Left renal pelvis (tissue), 4 donors: ENCODE results near the gene CAPN12. TPM values are rescaled to one million over a fixed set of nuclear protein-coding genes. Genes with fewer than 3 reads are reported as not detected.
A peak's percentile ranks its signal among the peaks of the same experiment; 100 is the strongest.

Experiments used
- DNase-seq, 4 donors: peaks; one replicate each; pipeline ENCODE4 v3.0.0-alpha.2; 2013; ENCODE audit warnings: low read depth in 4 of 4, low spot score in 3 of 4
- polyA plus RNA-seq, 4 donors: library from polyadenylated mRNA; unstranded; fragments of 120-200 nt; gene quantifications; one replicate each; pipeline ENCODE4 v1.2.1, GENCODE V29; 2013; ENCODE audit not compliant: insufficient read length in 4 of 4

The CAPN12 gene
- polyA plus RNA-seq, 4 donors = 0.41 to 10.6 (median 5.4) TPM

DNA sequence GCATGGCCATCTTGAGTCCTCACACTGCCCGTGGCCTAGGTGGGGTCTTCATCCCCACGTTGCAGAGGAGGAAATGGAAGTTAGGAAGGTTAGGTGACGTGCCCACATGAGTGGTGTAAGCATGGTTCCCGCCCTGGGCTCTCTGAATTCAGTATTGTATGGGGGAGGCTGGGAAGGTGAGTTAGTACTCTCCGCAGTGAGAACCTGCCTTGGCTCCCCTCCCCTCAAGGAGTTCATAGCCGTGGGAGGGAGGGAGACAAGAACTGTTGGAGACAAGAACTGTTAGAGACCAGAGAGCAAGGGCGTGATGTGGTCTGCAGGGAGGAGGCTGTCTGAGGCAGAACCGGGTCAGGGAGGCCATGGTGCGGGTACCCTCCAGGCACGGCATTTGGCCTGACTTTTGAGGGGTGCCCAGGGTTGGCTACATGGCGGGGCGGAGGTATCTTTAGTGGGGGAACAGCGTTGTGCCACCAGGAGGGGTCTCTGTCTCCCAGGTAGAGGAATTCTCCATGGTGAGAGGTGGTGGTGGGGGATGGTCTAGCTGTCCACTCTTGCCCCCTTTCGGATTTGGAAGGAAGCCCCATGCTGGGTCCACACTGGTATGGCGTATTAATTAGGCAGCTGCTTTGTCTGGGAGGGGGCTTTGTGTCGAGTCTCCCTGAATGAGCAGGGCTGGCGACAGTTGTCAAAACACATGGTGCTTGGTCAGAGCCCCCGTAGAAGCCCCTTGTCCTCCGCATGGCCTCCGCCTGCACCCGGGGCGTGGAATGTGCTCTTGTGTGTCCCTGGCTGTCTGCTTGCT is 45.8 kb downstream of the CAPN12 start:
- no peak for DNase-seq

DNA sequence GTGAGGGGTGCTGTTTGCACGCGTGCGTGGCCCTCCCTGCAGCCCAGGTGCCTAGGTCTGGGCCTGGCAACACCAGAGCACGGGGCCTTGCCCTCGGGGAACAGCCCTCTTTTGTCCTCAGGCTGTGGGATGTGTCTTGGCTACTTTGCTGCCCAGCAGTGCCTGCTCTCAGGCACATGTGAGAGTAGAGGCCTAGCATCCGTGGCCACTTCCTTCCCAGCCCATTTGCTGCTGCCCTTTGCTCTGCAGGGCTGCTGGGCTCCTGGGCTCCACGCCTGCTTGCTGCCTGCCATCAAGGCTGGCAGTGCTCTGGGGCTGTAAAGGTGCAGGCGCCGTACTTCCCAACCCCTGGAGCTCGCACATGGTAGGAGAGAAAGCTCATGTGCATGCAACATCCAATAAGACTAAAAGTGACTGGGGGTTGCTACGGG is 46.6 kb downstream of the CAPN12 start:
- DNase-seq = no peak

DNA sequence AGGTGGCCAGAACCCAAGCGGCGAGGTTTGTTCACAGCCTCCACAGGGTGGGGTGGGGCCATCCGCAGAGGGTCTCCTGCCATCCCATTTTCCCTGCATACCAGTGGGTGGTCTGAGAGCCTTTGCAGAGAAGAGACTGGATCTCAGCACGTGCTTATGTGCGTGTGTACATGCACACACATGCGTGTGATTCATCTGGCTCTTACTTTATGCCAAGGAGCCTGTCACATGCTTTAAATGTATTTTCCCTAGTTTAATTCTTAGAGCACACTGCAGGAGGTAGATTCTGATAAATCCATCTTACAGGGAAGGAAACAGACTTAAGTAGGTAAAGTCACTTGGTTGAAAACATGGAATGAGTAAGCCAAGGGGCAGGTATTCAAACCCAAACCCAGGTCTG is 47.1 kb downstream of the CAPN12 start:
- DNase-seq = no peak

DNA sequence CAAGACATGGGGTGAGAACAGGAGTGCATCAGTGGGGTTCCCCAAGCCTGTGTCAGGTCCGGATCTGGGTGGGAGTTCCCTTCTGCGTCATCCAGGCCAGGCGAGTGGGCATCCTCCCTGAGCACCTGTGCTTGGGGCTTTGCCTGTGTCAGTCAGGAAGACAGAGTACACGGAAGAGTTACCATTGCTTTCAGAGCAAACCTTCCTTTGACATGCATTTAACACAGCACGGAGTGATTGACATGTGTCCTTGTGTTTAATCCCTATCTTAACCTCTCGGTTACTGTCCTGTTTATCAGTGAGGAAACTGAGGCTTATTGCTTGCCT is 47.6 kb downstream of the CAPN12 start:
- no peak for DNase-seq

DNA sequence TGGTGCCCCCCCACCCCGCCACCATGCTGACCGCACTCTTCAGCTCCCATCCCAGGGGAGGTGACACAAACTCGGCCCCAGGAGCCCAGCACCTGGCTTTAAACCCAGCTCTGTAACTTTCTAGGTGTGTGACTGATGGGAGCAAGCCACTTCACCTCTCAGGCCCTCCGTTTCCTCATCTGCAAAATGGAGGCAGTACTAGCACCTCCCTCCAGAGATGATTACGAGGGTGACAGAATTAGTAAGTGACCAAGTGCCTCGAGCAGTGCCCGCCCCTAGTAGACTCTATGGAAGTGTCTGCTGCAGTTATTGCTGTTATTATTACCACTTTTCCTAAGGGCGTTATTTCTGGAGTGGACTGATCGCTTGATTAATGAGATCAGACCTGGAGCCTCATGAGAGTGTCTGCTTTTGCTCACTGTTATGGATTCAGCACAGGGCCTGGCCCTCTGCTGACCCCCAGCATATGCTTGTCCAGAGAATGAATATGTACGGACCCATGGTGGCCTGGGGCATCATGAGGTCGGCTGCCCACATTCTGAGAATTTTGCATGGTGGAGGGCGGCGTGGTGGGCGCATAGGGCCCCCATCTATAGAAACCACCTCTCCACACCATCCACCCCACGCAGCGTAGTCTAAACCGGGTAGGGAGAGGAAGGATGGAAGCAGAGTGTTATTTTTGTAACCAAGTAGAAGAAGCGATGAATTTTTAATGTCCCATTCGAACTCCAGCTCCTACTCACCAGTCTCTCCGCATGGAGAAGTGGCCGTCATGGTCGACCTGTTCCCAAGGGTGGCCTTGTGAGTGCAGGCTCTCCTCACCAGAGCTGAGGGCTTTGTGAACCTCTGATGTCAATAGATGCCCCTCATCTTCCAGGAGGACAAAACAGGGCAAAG is 48.2 kb downstream of the CAPN12 start:
- DNase-seq = no peak

DNA sequence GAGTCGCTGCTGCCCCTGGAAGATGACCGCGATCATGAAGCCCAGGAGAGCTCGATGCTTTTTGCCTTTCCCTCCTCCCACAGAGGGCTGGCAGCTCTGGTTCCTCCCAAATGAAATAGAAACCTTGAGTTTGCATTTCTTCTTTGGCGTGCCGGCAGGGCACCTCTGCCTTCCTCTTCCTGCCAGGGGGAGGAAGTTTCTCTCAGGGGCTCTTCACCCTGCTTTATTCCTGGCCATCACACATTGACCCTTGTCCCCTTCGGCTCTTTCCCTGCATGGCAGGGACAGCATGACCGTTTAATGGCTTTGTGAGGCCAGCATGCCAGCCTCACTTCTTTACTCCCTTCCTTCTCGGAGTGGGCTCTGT is 49.0 kb downstream of the CAPN12 start:
- no peak for DNase-seq

DNA sequence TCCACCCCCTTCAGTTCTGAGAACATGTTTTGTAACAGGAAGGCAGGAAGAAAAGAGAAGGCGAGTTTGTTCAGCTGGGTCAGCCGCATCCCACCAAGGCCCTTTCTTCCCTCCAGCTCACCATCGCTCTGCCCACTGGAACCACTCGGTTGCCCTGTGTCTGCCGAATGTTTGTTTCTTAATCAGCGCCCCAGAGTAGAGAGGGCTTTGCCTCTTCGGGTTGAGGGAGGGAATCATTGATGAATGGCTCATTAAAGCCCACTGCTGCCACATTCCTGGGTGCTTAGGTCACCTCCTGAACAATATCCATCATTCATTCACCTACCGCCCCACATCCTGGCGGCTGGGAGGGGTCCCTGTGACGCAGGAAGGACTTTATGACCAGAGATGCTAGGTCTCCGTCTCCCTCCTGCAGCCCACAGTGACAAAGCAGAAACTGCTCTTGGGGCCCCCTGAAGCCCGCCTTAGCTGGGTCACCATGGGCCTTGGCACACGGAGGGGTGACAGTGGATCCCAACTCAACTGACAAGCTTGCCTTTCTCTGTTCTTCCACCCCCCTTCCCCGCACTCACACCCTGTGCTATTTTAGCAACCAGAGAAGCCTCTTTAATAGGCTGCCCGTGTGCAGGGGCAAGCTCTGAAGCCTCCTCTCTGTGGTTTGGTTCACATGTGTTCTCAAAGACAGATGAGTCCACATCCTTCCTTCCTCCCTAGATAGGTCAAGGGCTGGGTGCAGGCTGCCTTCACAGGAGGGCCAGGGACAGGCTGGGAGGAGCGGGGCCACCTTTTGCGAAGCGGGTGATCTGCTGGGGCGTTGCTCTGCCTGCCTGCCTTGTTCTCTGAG is 50.7 kb downstream of the CAPN12 start:
- peak in 1 of 4 donors; percentile 82 for DNase-seq

DNA sequence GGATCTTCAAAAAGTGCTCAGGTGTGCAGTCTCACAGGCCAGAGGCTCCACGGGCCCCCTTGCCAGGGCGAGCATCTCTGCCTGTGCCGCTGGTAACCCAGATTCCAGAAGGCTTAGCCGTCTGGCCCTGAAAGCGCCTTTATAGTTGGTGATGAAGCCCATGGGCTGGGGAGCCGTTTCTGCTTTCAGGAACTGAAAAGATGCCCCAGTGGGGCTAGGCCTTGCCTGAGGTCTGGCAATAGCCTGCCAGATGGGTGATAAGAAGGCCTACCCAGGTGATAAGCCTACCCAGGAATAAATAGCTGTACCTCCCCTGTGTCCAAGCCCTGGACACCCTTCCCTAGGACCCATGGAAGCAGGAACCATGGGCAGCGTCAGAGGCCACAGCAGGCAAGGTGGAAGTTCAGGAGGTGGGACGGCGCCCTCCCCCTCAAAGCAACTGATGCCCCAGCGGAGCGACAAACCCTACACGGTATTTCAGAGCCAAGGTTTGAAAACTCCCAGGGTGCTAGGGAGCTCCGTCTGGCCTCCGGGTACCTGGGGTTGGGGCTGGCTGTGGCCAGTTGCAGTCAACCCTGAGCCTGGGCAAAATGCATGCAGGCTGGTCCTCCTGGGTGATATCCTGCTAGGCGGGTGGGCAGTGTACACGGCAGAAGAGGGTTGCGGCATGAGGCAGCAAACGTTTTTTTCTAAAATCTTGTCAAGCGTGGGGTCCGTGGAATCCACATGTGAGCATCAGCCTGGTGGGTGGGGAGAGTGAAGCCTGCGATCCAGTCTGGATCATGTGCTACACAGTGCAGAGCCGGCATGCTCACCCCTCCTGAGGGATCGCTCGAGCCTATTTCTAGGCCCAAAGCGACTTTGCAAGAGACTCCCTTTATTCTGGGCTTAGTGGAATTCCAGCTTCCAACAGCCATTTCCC is 51.6 kb downstream of the CAPN12 start:
- DNase-seq = no peak

DNA sequence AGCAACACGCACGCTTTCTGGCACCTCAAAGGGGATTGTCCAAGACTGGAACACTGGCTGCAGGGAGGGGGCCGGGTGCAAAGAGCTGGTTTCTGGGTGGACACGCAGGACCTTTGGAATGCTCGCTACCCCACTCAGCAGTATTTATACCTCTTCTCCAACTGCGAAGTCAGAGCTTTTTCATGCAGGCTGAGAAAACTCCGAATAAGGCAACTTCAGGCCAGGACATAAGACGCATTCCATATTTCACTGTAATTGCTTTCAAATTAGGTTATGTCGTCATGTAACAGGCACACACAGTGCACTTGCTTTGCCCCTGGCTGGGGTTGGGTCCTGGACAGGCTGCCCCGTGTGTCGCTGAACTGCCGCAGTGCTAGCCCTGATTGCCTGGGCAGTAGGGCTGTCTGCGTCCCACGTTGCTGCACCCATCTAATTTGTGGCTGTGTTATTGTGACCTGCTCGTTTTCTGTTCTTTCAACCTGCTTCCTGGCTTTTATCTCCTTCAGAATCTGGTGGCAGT is 52.3 kb downstream of the CAPN12 start:
- no peak for DNase-seq

DNA sequence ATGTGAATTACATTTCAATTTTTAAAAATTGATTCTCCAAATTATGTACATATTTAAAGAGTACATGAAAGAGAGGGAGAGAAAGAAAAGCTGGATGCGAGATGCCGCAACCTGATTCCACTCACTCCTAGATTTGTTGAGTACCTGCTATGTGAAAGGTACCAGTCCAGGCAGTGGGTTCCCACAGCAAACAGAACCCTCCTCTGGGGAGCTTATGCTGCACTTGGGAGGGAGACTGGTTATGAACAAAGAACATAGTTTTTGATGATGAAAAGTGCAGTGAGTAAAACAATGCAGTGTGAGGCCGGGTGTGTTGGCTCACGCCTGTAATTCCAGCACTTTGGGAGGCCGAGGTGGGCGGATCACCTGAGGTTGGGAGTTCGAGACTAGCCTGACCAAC is 53.4 kb downstream of the CAPN12 start:
- DNase-seq = no peak

DNA sequence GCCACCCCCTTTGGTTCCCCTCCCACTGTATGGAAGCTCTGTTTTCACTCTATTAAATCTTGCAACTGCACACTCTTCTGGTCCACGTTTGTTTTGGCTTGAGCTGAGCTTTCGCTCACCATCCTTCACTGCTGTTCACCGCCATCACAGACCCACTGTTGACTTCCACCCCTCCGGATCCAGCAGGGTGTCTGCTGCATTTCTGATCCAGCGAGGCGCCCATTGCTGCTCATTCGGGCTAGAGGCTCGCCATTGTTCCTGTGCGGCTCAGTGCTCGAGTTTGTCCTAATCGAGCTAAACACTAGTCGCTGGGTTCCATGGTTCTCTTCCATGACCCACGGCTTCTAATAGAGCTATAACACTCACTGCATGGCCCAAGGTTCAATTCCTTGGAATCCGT is 54.1 kb downstream of the CAPN12 start:
- DNase-seq = no peak

DNA sequence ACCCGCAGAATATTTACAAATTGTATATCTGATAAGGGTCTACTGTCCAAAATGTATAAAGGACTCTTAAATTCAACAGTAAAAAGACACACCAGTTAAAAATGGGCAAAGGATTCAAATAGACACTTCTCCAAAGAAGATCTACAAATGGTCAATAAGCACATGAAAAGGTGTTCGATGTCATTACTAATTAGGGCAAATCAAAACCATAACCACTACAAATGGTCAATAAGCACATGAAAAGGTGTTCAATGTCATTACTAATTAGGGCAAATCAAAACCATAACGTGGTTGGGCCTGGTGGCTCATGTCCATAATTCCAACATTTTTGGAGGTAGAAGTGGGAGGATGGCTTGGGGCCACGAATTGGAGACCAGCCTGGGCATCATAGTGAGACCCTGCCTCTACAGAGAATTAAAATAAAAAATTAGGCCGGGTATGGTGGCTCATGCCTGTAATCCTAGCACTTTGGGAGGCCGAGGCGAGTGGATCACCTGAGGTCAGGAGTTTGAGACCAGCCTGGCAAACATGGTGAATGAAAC is 56.4 kb downstream of the CAPN12 start:
- DNase-seq = no peak

DNA sequence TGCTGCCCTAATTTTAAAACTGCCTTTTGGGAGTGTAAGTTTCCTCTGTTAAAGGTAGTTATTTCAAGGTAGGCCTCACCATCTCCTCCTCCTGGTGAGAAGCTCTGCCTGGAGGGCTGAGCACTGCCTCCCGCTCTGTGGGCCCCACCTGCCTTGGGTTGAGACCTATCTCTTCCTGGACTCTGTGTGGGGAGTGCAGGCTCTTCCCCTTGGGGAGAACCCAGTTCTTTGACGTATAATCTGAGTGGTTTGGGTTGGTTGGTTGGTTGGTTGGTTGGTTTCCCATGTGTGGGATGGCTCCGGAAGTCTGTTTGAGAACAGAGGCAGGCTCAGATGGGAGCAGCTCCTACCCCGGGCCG is 57.8 kb downstream of the CAPN12 start:
- no peak for DNase-seq

DNA sequence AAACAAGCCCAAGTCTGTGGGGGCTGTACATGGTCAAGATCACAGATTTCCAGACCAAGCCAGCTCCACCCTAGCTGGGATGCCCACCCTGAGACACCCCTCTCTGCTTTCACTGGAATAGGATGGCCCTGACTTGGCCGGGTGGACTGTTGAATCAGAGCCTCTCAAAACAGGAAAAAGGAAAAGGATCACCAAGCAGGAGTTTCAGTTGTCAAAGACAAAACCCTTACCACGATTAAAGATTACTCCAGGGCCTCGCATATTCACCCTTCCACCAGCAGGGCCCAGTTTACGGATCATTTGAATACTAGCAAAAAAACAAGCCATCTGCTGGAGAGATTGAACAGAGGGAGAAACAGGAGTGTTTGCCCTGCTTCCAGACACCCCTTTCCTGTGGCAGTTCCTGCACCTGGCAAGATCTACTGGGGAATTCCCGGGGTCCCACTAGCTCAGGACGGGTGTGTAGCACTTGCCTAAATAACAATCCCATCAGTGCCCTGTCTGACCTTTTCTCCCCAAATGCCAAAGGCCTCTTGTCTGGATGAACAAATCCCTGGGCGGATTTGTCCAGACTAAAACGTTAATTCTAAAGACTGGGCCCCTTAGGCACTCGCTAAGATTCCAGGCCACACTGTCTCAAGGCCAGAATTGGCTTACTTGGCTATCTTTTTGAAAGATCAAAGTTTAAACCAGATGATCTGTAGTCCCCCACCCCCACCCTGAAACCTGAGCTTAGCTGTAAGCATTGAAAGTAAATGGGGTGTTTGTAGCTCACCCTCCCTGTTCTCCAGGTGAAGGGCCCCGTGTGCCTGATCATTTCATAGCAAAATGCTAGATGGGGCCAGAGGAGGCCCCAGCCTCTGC is 58.4 kb downstream of the CAPN12 start:
- DNase-seq = no peak

DNA sequence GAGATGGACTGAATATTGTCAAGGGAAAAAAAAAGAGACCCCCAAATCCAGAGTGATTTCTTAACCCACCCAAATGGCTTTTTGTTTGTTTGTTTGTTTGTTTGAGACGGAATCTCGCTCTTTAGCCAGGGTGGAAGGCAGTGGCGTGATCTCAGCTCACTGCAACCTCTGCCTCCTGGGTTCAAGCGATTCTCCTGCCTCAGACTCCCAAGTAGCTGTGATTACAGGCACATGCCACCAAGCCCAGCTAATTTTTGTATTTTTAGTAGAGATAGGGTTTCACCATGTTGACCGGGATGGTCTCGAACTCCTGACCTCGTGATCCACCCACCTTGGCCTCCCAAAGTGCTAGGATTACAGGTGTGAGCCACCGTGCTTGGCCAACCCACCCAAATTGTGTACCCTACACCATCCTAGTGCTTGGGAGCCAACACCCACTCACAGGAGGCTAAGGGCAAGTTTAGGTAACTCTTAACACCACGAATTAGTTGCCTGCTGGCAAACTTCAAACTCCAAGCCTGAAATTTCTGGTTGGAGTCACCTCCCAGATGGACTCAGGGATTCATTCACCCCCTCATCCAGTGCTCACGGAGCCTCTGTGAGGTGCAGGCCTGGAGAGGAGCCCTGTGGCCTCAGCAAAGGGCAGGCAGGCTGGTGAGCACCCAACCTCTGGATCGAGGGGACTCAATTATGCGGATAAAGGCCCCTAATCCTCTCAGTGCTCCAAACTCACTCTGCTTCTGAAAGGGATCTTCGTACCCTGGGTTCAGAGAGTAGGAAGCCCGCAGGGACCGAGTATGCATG is 59.2 kb downstream of the CAPN12 start:
- DNase-seq = no peak

DNA sequence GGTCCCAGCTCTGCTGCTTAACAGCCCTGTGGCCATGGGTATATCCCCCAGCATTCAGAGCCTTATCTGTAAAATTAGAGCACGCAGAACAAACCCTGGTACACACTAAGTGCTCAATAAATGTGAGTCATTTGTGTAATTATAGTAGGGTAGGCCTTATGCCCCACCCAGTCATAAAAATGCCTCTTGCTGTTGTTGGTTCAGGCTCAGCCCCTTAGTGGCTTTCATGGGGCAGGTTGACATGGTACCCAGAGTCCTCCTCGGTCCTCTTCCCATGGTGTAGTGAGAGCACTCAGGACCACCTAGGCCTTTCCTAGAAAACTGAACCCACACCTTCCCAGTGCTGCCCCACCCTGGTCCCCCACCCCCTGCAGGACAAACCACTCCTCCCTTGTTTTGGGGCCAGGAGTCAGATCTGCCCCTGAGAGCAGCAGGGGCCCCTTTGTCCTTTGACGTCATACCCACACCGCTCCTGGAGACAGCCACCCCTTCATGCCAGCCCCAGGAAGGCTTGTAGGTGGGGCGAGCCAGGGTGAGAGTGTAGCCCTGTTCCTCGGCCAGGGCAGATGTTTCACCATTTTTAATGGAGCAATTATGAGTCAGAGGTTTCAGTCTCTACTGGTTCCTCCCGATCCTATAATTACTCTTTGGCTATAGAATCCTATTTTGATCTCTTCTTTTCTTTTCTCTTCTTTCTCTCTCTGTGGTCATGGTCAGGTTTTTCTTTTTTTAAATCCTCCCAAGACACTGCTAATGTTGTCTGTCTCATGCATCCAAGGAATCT is 60.0 kb downstream of the CAPN12 start:
- DNase-seq = no peak
